Activated naive CD4-positive, alpha-beta T cell treated with anti-CD3 and anti-CD28 coated beads, Interleukin-2, amount 50 U/mL, for 72 hours (primary cell): ENCODE results near the gene CDKN2C. TPM values are rescaled to one million over a fixed set of nuclear protein-coding genes. Genes with fewer than 3 reads are reported as not detected.
"Not testable (repeated sequence)": the region's sequence is repeated elsewhere in the genome, so short reads cannot be mapped to it uniquely, and the experiment has no call there.

Experiments used
- ATAC-seq, 2 donors: fragments of 150-1000 bp; cut with Tn5 transposase; 2 replicates each; pipeline ENCODE4 v1.10.0; 2021; ENCODE audit warnings: mild to moderate bottlenecking in 2 of 2, moderate library complexity in 2 of 2
- DNase-seq, 2 donors: peaks; one replicate each; pipeline ENCODE4 v3.0.0; 2021 to 2022; ENCODE audit warnings: low spot score in 2 of 2
- H3K27ac Mint-ChIP-seq, 2 donors: one replicate each; pipeline ENCODE4 v1.8.0; 2022; ENCODE audit warnings: mild to moderate bottlenecking in 2 of 2, mixed read lengths in 2 of 2
- H3K36me3 Mint-ChIP-seq, 2 donors: one replicate each; pipeline ENCODE4 v1.8.0; 2022; ENCODE audit warnings: mixed read lengths in 2 of 2
- H3K9me3 Mint-ChIP-seq, 2 donors: one replicate each; pipeline ENCODE4 v1.8.0; 2022; ENCODE audit warnings: mixed read lengths in 2 of 2
- total RNA-seq, 2 donors: library from RNA; stranded (reverse); gene quantifications; one replicate each; pipeline ENCODE4 v1.2.3, GENCODE V29; 2022

Gene CDKN2C
- total RNA-seq, 2 donors from 2014 or later: 5.6 to 10.0 TPM

DNA sequence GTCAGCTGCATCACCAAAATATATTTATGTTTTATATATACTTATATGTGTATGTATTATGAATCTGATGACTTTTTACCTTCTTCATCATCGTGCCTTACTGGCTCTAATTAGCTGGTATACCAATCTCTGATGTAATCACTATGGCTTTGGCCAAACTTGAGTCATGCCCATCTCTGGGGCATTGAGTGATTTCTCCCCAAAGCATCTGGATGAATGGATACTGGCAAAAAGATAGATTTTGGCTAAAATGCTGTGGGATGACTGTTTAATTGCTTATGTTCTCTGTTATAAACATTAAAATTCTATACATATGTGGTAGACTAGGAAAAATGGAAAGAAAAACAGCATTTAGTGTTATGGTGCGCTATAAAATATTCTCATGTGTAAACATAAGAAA lies 19.6 kb downstream of the CDKN2C start:
- Mint-ChIP-seq H3K36me3 (no peaks in the 10 kb centered on the region), H3K9me3 (no peaks in the 10 kb centered on the region), H3K27ac (no peak overlapping the region)

GRCh38 chr1:50992532-50993318 lies 22.7 kb downstream of the CDKN2C start:
- Mint-ChIP-seq H3K27ac (no peak overlapping the region), H3K36me3 (no peaks in the 10 kb centered on the region)

More for the DNA sequence above, 19.6 kb downstream of the CDKN2C start:
- DNase-seq: no peak
- ATAC-seq: no peak

GRCh38 chr1:50993645-50994044 lies 23.6 kb downstream of the CDKN2C start:
- no peaks in the 10 kb centered on the region for H3K9me3 Mint-ChIP-seq
- no peak overlapping the region for H3K27ac Mint-ChIP-seq
- ATAC-seq: no peak

More at GRCh38 chr1:50992532-50993318, 22.7 kb downstream of the CDKN2C start:
- DNase-seq (no peak), ATAC-seq (no peak)
- H3K9me3 Mint-ChIP-seq: no peaks in the 10 kb centered on the region

DNA sequence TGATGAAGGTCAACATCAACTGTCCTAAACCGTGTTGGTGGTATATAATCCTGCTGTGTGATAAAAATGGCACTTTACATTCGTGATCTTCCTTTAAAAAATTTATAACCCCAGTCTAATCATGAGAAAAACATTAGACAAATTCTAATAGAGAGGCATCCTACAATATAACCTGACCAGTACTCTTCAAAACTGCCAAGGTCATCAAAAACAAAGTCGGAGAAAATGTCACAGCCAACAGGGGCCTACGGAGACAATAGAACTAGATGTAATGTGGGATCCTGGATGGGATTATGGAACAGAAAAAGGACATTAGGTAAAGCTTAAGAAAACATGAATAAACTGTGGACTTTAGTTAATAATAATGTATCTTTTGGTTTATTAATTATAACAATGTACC lies 25.0 kb downstream of the CDKN2C start:
- no peaks in the 10 kb centered on the region for H3K36me3 Mint-ChIP-seq
- H3K27ac Mint-ChIP-seq: no peak overlapping the region
- ATAC-seq (no peak), DNase-seq (no peak)
- no peaks in the 10 kb centered on the region for H3K9me3 Mint-ChIP-seq

More at GRCh38 chr1:50993645-50994044, 23.6 kb downstream of the CDKN2C start:
- no peak for DNase-seq
- no peaks in the 10 kb centered on the region for H3K36me3 Mint-ChIP-seq

- H3K27ac Mint-ChIP-seq: no peak overlapping the region
- DNase-seq: no peak
Measured at GRCh38 chr1:50995651-50996050, 25.6 kb downstream of the CDKN2C start.

DNA sequence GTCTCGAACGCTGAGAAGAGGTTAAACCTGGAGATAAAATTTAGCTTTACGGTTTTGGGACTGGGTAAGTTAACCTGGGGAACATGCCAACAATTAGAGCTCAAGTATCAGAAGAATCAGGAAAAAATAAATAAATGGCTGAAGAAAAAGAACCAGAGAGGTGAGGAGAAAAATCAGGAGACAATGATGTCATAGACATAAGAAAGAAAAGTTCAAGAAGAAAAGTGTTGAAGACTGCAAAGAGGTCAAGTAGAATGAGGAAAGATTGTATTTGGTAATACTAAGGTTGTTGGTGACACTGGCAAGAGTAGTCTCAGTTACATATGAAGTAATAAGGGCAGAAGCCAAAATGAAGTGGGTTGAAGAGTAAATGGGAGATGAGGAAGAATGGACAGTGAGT lies 26.0 kb downstream of the CDKN2C start:
- H3K27ac Mint-ChIP-seq: no peak overlapping the region
- H3K36me3 Mint-ChIP-seq: no peaks in the 10 kb centered on the region
- ATAC-seq: no peak
- H3K9me3 Mint-ChIP-seq: no peaks in the 10 kb centered on the region
- no peak for DNase-seq

More at GRCh38 chr1:50995651-50996050, 25.6 kb downstream of the CDKN2C start:
- ATAC-seq: no peak
- H3K36me3 Mint-ChIP-seq: no peaks in the 10 kb centered on the region
- H3K9me3 Mint-ChIP-seq: no peaks in the 10 kb centered on the region

DNA sequence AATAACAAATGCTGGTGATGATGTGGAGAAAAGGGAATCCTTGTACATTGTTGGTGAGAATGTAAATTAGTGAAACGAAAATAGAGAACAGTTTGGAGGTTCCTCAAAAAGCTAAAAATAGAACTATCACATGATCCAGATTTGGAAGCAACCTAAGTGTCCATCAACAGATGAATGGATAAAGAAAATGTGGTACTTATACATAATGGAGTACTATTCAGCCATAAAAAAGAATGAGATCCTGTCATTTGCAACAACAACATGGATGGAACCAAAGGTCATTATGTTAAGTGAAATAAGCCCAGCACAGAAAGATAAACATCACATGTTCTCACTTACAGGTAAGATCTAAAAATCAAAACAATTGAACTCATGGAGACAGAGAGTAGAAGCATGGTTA lies 29.3 kb downstream of the CDKN2C start:
- DNase-seq, ATAC-seq, H3K36me3 Mint-ChIP-seq, H3K27ac Mint-ChIP-seq, H3K9me3 Mint-ChIP-seq: not testable (repeated sequence)

DNA sequence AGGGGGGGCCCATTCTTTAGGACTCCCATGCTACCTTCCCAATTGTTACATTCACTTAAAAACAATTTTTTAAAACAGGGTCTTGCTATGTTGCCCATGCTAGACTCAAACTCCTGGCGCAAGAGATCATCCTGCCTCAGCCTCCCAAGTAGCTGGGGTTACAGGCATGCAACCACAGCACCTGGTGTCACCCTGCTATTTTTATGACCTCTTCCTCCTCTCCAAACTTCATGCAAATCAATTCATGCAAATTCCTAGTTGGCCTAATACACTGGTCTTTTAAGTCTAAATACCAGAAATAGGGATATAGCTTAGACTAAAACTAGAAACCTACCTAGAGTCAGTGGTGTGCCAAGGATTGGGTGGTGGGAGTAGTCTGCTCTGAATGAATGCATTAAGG lies 30.1 kb downstream of the CDKN2C start:
- no peak overlapping the region for H3K27ac Mint-ChIP-seq
- DNase-seq: no peak
- no peaks in the 10 kb centered on the region for H3K36me3 Mint-ChIP-seq
- no peaks in the 10 kb centered on the region for H3K9me3 Mint-ChIP-seq
- no peak for ATAC-seq

DNA sequence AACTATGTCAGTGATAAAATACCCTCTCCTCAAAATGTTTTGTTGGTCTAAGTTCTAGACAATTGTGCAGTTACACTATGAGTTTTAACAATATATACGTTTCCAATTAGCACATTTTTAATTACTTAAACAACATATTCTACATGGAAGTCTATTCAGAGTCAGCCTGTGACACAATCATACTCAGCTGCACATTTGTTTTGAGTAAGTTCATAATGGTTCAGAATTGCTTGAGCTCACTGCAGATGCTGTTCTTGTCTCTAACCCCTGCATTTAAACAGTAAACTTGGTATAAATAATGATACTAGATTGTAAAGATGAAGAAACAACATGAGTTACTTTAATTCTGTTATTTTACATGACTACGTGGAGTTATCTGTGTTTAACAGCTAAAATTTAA lies 30.6 kb downstream of the CDKN2C start:
- H3K27ac Mint-ChIP-seq: no peak overlapping the region
- ATAC-seq (no peak), DNase-seq (no peak)
- H3K36me3 Mint-ChIP-seq: no peaks in the 10 kb centered on the region
- no peaks in the 10 kb centered on the region for H3K9me3 Mint-ChIP-seq

GRCh38 chr1:51002516-51002915 lies 32.5 kb downstream of the CDKN2C start:
- Mint-ChIP-seq H3K36me3 (no peaks in the 10 kb centered on the region), H3K9me3 (no peaks in the 10 kb centered on the region), H3K27ac (no peak overlapping the region)
- ATAC-seq: no peak
- no peak for DNase-seq

- not testable (repeated sequence) for H3K9me3 Mint-ChIP-seq, H3K27ac Mint-ChIP-seq, H3K36me3 Mint-ChIP-seq, ATAC-seq, DNase-seq
Measured at GRCh38 chr1:51005549-51005948, 35.5 kb downstream of the CDKN2C start.

DNA sequence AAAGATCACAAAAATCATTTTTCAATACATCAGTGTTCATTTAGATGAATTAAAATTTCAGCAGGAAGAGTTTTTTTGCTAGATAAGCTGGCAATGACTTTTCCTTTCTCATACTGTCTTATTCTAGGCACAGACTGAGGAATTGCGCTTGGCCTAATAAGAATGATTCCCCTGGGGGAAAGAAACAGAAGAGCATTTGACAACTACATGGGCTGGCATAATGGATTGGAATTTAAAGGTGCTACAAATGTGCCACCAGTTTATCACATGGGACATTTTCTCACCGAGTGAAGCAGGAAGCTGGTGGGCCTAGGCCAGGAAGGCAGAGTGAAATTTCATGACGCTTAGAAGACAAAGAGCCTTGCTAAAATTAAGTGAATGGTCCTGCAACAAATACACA lies 39.3 kb downstream of the CDKN2C start:
- Mint-ChIP-seq H3K36me3 (peaks cover 0 to 5% of the 10 kb centered on the region in 2 donors), H3K9me3 (peaks cover 0 to 6% of the 10 kb centered on the region in 2 donors), H3K27ac (peak overlapping the region in 1 of 2 donors; percentile 67)
- ATAC-seq: no peak
- no peak for DNase-seq

- no peaks in the 10 kb centered on the region for H3K36me3 Mint-ChIP-seq
- DNase-seq (no peak), ATAC-seq (no peak)
- no peak overlapping the region for H3K27ac Mint-ChIP-seq
- H3K9me3 Mint-ChIP-seq: no peaks in the 10 kb centered on the region
Measured at GRCh38 chr1:51014878-51015277, 44.8 kb downstream of the CDKN2C start.

DNA sequence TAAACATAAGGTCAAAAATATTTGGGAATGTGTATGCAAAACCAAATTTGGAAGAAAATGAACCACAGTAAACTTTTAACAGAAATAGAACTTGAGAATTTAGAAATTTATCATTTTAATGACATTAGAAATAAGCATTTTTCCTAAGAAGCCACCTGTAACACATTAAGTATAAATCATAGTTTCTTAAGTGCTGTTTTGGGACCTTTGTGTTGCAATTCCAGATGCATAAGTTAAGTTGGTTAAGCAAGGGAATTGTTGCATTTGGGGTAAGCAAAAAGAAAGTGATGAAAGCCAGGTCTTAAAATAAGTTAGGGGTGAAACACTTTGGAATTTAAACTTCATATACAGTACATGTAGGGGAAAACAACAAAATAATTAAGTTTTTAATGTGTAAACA lies 49.8 kb downstream of the CDKN2C start:
- DNase-seq (no peak), ATAC-seq (no peak)
- Mint-ChIP-seq H3K27ac (no peak overlapping the region), H3K36me3 (no peaks in the 10 kb centered on the region), H3K9me3 (no peaks in the 10 kb centered on the region)

Other genes with a start within 250 kb of the CDKN2C start
- gene FAF1, start 10.0 kb upstream of the CDKN2C start, total RNA-seq: 100 to 1,000 TPM in 1 of 2 donors, 10 to 100 TPM in 1; 58.1 to 101 TPM
- not detected for gene C1orf185, start 132.0 kb downstream of the CDKN2C start, total RNA-seq